ENCODE results near the gene BRD8.

- TF ChIP-seq CTCF (IDR thresholded peaks at IDR 0.05) (no peak), EP300 (IDR thresholded peaks at IDR 0.05) (no peak), POLR2A (IDR thresholded peaks at IDR 0.05) (no peak)
These were observed 45.9 kb downstream of the BRD8 start for GRCh38 chr5:138132543-138132942.
